GM12874 (cell line): Measurements from ENCODE around the gene SOCS7.

Source experiments
- CTCF ChIP-seq: IDR thresholded peaks from 2 replicates; pipeline ENCODE4 v1.5.1; 2011; ENCODE audit warnings: low read depth, mild to moderate bottlenecking, control low read depth, low read length, moderate library complexity; ENCODE audit not compliant: insufficient read depth

SOCS7 gene

GRCh38 chr17:38339891-38340290 is 11.8 kb upstream of the SOCS7 start:
- TF ChIP-seq CTCF, result no peak

- no peak for TF ChIP-seq CTCF
Measured at GRCh38 chr17:38341035-38341721, 10.5 kb upstream of the SOCS7 start.

- no peak for TF ChIP-seq CTCF
Measured at GRCh38 chr17:38342886-38343607, 8.6 kb upstream of the SOCS7 start.

- no peak for TF ChIP-seq CTCF
Measured at GRCh38 chr17:38343608-38344419, 7.8 kb upstream of the SOCS7 start, which contains the start of gene GPR179. Gene GPR179, minus strand, starts transcription at chr17:38343956. Its CDS starts 167 bp downstream, at chr17:38343789.

GRCh38 chr17:38344420-38344745 is 7.3 kb upstream of the SOCS7 start:
- TF ChIP-seq CTCF, result no peak

GRCh38 chr17:38345743-38346142 is 5.9 kb upstream of the SOCS7 start:
- no peak for TF ChIP-seq CTCF

GRCh38 chr17:38349097-38349730 is 2.4 kb upstream of the SOCS7 start:
- TF ChIP-seq CTCF, result peak; percentile 93
